ENCODE data around the gene RFFL.
"Not testable (repeated sequence)": the region's sequence is repeated elsewhere in the genome, so short reads cannot be mapped to it uniquely, and the experiment has no call there.

RFFL gene

DNA sequence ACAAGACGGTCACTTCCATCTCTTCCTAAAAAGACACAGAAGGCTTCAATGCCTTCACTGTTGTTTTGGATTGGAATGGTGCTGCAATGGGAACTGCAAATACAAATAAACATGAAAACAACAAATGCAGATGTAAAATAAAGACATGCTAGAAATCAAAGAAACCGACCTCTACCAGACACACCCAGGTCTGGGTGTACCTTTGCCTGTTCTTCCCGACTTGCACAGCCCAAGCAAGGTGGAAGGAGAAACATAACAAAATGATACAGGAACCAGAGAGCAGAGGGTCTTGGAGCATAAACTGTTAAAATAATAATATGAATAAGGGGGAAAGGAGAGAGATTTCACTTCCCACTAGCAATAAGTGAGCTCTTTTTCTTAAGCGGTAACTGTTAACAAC is 17.3 kb downstream of the RFFL start:
- no peak for DNase-seq

DNA sequence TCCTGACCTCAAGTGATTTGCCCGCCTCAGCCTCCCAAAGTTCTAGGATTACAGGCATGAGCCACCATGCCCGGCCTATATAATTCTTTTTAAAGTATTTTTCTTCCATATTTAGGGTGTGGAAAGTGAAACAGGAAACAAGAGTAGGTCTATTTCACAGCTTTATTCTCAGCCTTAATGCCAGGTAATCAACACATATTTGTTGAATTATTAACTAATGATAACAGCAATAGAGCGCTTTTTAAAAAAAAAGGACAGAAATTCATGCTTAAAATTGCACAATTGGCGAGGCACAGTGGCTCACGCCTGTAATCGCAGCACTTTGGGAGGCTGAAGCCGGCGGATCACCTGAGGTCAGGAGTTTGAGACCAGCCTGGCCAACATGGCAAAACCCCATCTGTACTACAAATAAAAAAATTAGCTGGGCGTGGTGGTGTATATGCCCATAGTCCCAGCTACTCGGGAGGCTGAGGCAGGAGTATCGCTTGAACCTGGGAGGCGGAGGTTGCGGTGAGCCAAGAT is 18.0 kb downstream of the RFFL start:
- not testable (repeated sequence) for DNase-seq

DNA sequence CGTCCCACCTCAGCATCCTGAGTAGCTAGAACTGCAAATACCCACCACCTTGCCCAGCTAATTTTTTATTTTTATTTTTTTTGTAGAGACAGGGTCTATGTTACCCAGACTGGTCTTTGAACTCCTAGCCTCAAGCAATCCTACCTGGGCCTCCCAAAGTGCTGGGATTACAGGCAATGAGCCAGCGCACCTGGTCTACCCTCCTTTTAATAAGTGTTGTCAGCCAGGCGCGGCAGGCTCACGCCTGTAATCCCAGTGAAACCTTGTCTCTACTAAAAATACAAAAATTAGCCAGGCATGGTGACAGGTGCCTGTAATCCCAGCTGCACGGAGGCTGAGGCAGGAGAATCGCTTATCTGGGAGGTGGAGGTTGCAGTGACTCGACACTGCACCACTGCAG is 19.3 kb downstream of the RFFL start:
- no peak for DNase-seq

DNA sequence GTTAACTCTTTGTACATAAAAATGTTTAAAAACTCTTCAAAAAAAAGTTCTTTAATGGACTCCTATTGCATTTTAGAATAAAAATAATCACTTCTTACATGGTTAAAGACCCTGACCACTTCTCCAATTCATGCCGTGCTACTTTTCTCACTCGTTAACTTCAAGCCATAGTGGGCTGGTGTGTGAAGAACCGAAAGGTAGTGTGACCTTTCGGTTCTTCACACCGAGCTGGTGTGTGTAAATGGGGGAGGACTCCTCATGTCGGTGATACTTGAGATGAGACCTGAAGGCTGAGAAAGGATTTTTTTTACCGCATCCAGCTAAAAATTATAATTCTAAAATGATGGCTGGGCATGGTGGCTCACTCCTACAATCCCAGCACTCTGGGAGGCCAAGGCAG is 22.1 kb downstream of the RFFL start:
- DNase-seq = no peak

DNA sequence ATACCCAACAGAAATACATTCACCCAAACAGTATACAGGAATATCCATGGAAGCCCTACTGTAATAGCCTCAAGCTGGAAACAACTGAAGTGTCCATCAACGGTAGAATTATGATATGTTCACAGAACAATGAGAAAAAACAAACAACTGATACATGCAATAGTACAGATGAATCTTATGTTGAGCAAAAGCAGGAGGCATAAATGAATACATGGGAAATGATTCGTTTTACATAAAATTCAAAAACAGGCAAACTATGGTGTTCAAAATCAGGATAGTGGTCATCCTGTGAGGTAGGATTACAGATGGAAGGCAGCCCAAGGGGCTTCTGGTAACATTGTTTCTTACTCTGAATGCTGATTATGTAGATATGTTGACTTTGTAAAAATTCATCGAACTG is 25.1 kb downstream of the RFFL start:
- DNase-seq = no peak

DNA sequence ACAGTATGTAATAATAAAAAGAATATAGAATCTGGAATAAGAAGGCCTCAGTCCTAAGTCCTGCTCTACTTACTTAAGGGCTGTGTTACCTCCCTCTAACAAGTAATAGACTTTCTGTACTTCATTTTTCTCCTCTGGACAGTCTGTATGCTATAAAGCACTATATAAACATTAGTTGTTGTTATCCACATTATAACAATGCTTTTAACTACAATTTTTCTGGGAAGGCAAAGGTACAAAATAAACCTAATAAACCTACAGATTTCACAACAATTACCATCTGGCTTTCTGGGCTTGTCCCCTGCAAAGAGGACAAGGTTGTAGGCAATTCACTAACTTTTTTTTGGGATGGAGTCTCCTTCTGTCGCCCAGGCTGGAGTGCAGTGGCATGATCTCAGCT is 32.7 kb downstream of the RFFL start:
- DNase-seq = no peak

DNA sequence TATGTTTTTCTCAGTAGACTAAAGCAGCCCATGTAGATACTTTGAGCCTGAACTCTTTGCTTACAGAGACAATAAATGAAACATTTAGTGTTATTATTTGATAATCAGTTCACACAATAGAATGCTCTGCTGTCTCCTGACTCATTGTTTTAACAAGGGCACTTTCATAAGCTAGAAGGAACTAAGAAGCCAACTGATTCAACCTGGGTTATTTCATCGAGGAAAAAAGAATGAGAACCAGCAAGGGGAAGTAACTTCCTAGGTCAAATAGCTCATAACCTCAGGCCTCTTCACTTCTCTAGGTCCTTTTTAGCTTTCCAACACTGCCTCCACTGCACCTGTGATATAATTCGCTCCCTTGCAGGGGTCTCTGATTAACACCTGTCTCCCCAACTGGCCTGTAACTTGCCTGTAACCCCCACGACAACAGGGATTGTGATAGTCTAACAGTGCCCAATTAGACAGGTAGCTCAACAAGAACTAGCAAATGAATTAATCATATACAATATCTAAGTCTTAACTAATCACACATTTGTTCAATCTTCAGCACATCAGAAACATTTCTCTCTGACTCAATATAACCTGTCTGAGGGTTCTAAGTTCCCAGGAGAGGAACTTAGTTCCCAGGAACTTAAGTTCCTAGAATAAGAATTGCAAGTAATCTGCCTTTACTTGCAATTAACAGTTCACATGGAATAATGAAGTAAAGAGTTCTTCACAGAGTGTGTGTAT is 34.8 kb downstream of the RFFL start:
- no peak for DNase-seq

DNA sequence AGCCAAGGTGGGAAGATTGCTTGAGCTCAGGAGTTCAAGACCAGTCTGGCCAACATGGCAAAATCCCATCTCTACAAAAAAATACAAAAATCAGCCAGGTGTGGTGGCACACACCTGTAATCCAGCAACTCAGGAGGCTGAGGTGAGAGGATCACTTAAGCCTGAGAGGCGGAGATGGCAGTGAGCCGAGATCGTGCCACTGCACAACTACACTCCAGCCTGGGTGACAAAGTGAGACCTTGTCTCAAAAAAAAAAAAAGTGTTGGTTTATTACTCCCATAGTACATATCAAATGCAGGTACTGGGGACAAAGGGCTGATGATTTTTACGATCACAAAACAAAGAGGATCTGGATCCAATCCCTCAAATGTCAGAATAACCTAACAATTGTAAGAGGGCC is 35.4 kb downstream of the RFFL start:
- not testable (repeated sequence) for DNase-seq

DNA sequence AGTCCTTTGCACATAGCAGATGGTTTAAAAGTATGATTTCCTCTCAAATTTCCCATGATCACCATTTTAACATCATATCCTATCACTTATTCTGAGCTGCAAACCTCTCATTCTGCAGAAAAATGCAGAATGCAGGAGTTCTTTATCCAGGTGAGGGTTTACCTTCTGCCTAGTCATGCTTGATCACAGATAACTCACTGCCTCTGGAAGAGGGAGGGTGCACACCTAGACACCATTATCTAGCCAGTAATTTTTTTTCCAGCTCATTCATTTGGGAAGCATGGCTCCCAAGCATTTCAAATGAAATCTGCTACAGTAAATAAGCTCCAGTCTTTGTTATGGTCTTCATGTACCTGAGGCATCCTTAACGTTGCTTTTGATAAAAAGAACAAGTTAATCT is 38.0 kb downstream of the RFFL start:
- no peak for DNase-seq

DNA sequence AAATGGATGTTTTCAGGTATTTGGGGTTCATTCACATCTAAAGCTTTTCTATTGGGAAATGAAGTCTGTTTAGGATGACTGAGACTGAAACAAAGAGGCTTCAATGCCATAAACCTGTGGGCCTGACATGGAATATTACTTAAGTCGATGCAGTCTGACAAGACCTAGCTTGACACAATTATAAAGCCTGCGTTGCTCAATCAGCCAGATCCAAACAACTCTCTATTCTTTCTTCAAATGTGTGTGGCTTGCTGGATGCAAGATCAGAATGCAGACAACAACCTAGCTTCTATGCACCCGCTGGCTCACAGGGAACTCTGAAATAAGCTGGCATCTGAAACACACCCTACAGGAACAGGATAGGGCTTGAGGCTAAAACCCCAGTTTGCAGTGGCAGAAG is 40.0 kb downstream of the RFFL start:
- DNase-seq = no peak

DNA sequence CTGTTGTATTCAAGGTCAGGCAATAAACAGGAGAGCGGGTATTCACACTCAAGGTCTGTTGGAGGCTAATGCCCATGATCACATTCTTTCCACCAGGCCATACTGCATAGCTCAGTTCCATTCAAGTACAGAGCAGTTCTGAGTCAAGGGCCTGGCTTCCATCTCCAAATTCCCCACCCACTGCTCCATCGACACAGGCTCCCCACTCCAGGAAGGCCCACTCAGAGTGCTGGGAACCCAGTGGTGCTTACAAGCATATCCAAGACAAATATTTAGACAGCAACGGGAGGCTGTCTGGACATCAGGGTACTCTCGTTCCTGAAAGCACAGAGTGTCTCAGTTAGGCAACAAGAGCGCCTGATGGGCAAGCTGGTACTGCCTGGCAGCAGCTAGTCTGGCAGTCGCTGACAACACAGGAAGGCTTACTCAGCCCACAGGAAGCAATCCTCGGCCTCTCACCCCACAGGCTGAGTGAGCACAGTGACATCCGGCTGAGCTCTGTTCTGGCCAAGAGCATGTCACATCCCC is 40.9 kb downstream of the RFFL start:
- DNase-seq = no peak

DNA sequence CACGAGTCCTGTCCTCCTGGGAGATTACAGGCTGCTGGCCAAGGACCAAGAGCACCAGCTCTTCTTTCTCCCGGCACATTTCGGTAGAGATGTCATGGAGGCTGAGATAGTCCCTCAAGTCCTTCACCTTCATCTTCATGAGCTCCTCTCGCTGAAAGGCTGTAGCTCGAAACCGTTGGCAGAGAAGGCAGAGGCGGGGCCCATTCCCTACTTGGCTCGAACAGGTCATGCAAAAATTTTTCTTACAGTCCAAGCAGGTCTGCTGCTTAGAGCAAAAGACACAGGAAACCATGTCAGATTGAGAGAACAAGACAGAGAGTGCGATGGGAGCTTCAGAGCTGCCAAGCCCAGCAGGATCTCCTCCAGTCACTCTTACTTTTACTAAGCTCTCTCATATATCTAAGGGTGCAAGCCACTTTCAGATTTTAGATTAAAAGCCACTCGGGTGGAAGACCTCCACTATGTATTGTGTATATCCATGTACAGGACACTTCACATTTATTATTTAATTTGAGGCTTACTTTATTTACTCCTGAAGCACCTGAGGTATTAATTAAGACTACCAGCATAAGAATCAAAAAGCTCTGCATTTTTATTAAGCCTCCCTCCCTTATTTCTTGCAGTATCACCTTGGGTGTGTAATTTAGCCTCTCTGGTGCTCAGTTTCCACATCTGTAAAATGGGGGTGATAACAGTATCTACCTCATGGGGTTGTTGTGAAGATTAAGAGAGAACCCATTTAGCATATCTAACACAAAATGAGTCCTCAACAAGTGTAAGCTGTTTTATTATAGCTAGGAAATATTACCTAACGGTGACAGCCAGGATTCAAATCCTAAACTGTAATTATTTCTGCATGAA is 41.8 kb downstream of the RFFL start:
- no peak for DNase-seq

DNA sequence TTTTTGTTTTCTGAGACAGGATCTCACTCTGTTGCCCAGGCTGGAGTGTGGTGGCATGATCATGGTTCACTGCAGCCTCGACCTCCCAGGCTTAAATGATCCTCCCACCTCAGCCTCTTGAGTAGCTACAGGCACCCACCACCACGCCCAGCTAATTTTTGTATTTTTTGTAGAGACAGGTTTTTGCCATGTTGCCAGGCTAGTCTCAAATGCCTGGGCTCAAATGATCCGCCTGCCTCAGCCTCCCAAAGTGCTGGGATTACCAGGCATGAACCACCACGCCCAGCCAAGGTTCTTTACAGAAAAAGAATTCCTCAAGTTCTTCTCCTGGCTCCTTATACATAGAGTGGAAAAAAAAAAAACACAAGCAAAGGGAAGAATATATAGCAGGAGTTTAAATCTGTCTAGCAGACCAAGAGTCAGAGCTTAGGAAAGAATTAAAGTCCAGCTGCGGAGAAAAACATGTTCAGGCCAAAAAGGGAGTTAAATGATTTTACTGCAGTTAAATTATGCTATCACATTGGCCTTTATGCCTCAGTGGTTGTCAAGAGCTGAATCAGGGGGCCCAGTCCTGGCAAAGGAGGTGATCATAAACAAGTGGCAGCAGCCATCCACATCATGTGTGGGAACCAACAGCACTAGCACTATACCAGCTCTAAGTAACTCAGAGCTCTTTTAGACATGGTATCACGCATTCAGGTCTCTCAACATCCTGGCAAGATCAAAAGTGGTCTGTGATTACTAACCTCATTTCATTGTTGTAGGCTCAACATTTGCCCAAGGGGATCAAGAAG is 43.9 kb downstream of the RFFL start:
- DNase-seq = no peak

DNA sequence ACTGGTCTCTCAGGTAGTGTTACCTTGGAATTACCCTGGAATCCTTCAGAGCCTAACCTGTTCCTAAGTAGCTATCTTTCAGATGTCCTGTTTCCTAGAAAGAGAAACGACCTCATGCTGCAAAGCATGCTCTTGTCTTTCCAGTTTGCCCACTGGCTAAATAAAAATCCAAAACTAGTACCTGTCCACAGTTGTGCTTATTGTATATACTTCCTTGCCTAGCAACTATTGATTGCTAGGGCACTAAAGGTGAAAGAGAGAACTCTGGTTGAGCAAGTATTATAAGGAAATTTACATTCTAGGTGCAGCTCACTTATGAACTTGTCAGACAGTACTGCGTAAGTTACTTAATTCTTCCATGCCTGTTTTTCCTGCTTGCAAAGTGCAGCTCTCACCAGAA is 44.7 kb downstream of the RFFL start:
- no peak for DNase-seq

DNA sequence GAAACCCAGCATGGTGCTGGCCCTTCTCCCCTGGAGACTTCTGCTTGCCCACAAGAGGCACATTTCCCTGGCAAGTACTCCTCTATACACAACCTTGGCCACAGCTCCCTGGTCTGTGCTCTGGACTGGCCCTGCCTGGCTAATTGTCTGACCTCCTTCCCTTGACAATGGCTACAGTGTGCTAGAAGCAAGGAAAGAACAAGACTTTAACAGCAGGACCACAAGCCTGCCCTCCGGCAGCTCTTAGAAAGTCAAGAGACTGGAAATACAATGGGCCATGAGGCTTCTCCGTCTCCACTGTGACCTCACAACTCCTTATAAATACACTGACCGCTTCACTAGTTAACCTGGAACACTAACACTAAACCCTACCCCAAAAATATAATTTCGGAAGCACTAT is 46.5 kb downstream of the RFFL start:
- no peak for DNase-seq

DNA sequence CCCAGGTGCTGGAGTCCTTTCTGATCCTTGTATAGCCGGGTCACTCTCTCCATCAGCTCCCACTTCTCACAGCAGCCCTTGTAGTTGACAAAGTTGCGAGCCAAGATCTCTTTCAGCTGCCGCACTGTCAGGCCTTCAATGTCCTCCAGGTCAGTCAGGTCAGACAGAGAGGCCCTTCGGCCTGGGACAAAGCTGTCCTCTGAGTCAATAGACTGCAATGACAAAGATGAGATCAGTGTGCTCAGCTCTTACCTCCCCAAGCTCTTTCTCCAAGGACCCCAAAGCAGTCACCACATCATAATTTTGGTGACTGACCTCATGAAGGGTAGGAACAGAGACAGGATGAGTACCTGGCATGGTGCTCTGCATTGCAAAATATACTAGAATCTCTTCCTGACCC is 47.1 kb downstream of the RFFL start:
- DNase-seq = no peak

DNA sequence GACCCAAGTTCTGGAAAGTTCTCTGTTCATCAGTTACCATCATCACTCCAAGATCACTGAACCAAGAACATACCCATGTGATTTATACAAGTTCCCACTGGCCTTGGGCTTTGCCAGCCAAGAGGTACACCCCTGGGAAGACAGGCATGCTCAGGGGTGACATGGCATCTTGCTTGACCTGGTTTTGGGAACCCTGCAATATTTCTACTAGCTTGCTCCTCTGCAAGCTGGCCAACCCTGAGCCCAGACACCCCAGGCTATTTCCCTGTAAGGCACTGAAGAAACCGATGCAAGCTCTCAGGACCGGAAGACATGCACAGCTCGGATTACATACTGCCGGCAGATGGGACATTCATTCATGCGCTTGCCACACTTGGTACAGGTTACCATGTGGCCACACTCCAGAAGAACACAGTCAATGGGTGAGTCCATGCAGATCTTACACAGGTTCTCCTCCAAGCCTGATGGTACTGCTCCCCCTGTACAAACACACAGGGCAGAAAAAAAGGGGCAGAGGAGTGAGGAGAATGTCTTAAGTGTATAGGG is 51.8 kb downstream of the RFFL start:
- DNase-seq = no peak

DNA sequence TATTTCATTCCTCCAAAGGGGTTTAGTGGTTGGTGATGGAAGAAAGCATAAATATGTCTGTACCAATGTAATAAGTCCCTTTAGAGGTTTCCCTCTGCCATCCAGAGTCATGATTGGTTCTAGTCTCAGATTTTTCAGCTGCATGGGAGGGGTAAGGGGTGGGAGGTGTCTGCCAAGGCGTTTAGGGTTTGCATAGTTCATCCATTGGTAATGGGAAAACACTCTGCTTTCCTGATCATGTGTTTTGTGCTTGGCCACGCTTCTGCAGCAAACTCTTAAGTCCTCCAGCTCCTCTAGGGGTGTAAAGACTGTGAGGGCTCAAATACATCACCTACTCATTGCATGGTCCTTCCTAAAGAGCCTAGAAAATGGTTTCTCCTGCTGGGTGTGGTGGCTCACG is 53.4 kb downstream of the RFFL start:
- DNase-seq = no peak

DNA sequence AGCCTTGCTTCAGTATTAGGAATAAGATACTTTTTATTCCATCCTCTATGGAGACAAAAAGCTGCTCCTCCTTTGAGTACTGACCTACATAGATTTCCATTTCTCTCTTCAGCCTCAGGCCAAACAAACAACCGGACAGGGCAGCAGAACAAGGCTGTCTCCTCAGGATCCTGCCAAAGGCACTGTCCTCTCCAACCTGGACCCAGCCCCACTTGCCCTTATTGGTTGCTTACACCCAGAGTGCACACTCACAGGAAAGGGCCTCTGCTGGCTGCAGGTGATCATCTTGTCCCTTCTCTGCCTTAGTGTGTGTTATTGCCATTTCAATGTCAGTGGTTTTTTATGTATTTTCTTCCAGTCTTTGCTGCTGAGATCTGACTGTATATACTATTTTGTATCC is 56.5 kb downstream of the RFFL start:
- DNase-seq = no peak

DNA sequence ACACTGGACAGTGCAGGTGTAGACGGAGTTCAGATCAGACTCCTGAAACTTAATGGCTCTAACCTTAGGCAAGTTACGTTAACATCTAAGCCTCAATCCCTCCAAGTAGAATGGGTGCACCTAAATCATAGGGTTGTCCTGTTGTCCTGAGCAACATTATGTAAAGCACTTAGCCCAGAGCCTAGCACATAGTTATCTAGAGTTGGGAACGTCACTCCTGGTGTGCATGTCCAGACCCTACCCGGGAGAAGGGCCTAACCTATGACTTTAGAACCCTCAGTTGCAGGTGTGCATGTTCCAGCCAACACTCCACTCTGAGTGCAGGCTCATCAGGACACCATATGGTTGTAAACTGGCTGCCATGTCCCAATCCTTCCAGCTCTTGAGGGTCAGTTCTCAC is 57.2 kb downstream of the RFFL start:
- no peak for DNase-seq

DNA sequence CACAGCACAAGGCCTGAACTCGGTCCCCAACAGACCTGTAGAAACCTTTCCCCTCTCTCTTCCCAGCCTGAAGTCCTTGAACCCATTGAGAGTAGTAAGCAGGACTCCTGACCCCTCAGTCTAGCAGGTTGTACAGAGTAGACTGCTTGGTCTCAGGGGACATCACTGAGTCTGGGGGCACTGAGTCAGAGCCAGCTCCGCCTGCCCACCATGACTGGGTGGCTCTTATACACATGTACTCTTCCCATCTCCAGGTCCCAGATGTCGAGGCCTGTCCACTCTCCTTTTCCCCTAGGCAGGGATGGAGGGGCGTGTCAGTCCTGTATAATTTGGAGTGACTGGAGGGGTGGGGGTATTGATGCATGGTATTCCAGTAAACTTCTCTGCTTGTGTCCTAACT is 59.7 kb downstream of the RFFL start:
- DNase-seq = no peak

DNA sequence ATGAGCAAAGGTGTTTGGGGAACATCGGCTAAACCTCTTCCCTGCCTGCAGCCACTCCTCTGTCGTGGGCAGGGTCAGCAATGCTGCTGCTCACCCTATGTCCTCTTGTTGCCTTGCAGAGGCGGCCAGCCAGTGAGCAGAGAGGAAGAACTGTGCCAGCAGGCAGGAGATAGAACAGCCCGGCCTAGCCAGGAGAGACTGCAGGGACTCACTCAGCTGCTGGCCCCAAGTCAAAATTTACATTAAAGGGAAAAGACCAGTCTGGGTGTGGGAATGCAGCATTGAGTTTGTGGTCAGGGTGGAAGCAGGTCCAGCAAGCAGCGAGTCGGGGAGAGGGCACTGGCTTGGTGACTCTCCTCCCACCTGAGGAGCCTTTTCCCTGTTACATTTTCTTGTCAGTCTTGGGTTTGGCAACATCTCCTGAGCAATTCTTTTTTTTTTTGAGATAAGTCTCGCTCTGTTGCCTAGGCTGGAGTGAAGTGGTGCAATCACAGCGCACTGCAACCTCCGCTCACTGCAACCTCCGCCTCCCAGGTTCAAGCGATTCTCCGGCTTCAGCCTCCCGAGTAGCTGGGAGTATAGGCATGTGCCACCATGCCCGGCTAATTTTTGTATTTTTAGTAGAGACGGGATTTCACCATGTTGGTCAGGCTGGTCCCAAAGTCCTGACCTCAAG is 60.5 kb downstream of the RFFL start:
- no peak for DNase-seq
